ENCODE data around the gene HTD2.
"Not testable (repeated sequence)": the region's sequence is repeated elsewhere in the genome, so short reads cannot be mapped to it uniquely, and the experiment has no call there.

DNA sequence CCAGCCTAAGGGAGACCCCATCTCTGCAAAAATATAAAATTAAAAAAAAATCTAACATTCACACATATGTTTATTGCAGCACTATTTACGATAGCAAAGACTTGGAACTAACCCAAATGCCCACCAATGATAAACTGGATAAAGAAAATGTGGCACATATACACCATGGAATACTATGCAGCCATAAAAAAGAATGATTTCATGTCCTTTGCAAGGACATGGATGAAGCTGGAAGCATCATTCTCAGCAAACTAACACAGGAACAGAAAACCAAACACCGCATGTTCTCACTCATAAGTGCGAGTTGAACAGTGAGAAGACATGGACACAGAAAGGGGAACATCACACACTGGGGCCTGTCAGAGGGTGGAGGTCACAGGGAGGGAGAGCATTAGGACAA, 33.0 kb upstream of the HTD2 start:
- not testable (repeated sequence) for TF ChIP-seq SMC3 (IDR thresholded peaks at IDR 0.05; ENCODE audit: low read depth, low read length); TAF1 (IDR thresholded peaks at IDR 0.05; ENCODE audit: borderline replicate concordance, low read depth, low read length)
- TF ChIP-seq, protein P1, sequence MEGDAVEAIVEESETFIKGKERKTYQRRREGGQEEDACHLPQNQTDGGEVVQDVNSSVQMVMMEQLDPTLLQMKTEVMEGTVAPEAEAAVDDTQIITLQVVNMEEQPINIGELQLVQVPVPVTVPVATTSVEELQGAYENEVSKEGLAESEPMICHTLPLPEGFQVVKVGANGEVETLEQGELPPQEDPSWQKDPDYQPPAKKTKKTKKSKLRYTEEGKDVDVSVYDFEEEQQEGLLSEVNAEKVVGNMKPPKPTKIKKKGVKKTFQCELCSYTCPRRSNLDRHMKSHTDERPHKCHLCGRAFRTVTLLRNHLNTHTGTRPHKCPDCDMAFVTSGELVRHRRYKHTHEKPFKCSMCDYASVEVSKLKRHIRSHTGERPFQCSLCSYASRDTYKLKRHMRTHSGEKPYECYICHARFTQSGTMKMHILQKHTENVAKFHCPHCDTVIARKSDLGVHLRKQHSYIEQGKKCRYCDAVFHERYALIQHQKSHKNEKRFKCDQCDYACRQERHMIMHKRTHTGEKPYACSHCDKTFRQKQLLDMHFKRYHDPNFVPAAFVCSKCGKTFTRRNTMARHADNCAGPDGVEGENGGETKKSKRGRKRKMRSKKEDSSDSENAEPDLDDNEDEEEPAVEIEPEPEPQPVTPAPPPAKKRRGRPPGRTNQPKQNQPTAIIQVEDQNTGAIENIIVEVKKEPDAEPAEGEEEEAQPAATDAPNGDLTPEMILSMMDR (IDR thresholded peaks at IDR 0.05) = not testable (repeated sequence)
